Chondrocyte (in vitro differentiated cells): ENCODE data around the gene SCARB1. TPM values are rescaled to one million over a fixed set of nuclear protein-coding genes. Genes with fewer than 3 reads are reported as not detected.
"Not testable (repeated sequence)": the region's sequence is repeated elsewhere in the genome, so short reads cannot be mapped to it uniquely, and the experiment has no call there.

Experiments used
- DNase-seq: peaks from one replicate; pipeline ENCODE4 v3.0.0; 2021; ENCODE audit warnings: mixed read lengths, low spot score
- H3K27ac Mint-ChIP-seq: one replicate; pipeline ENCODE4 v1.8.0; 2021; ENCODE audit warnings: mild to moderate bottlenecking, moderate library complexity, mixed read lengths; ENCODE audit not compliant: unreplicated experiment
- H3K27me3 Mint-ChIP-seq: 2 replicates; pipeline ENCODE4 v1.8.0; 2021; ENCODE audit warnings: low read depth, mixed read lengths
- H3K36me3 Mint-ChIP-seq: 2 replicates; pipeline ENCODE4 v1.8.0; 2021; ENCODE audit warnings: low read depth, mixed read lengths
- H3K4me1 Mint-ChIP-seq: 2 replicates; pipeline ENCODE4 v1.8.0; 2021; ENCODE audit warnings: low read depth, mild to moderate bottlenecking, mixed read lengths
- H3K4me3 Mint-ChIP-seq: one replicate; pipeline ENCODE4 v1.8.0; 2021; ENCODE audit warnings: mild to moderate bottlenecking, moderate library complexity, mixed read lengths; ENCODE audit not compliant: unreplicated experiment
- H3K9me3 Mint-ChIP-seq: 2 replicates; pipeline ENCODE4 v1.8.0; 2021; ENCODE audit warnings: low read depth, mixed read lengths
- CTCF ChIP-seq: fragments of 200-600 bp; sonication (generic); IDR thresholded peaks from 2 replicates; pipeline ENCODE4 v1.5.0; 2021; ENCODE audit warnings: antibody characterized with exemption, mild to moderate bottlenecking, moderate library complexity
- long read RNA-seq: library from polyadenylated mRNA; stranded (forward); transcript quantifications from one replicate; pipeline ENCODE4 v2.0.0, GENCODE V29; 2021
- total RNA-seq: library from RNA; stranded (reverse); gene quantifications from 3 replicates; pipeline ENCODE4 v1.2.1, GENCODE V29; 2021

SCARB1 gene
- total RNA-seq, result 20.1 to 30.0 TPM (median 20.4 TPM) in 3 replicates
- long read RNA-seq, transcript SCARB1-201 (13 exons, 2,611 nt), result major isoform, 14 of 23 reads
- long read RNA-seq, partial matches to known transcripts, result 6 of 23 reads
- long read RNA-seq, other reads (novel, unspliced or antisense), result 1 of 23 reads

DNA sequence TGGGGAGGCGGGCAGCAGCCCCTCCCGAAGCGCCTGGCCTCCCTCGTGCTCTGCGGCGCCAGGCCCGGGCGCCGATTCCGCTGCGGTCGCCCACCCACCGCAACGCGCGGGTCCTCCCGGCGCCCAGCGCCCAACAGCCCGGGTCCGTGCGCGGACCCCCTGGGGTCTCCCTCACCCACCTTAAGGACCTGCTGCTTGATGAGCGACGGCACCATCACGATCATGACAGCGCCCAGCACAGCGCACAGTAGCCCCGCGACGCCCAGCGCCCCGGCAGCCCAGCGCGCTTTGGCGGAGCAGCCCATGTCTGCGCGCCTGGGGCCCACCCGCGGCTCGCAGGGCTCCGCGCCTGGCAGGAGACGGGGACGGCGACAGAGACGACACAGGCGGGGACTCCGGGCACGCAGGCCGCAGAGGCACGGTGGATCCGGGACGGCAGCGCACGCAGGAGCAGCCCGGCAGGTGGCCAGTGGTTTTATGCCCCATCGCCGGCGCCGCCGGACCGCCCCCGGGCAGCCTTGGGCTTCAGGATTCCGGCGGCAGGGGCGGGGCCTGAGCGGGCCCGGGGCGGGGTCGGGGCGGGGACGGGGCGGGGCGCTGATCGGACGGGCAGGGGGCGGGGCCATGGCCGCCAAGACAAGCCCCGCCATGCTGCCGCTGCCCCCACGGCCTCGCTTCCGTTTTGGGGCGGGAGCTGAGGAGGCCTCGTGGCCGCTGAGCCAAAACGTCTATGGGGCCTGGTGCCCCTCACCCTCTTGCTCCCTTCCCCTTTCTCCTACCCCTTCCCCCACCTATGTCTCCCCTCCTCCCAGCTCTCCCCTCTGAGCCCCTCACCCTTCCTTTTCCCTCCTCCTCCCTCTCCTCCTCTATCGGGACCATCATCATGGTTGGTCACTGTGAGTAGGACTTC, at the start of gene SCARB1:
SCARB1 (minus strand) TSS at position 449 of the 910 bp plus-strand sequence; CDS start at position 305, 144 bp downstream.
- Mint-ChIP-seq H3K4me3 (peak within 1 kb of the TSS; percentile 72), H3K4me1 (peaks cover 27% of the 10 kb centered on the region), H3K36me3 (no peaks in the 10 kb centered on the region), H3K27ac (peak within 1 kb of the TSS; percentile 78), H3K9me3 (no peaks in the 10 kb centered on the region), H3K27me3 (no peaks in the 10 kb centered on the region)
- peak; percentile 20 for TF ChIP-seq CTCF
- no peak for DNase-seq

DNA sequence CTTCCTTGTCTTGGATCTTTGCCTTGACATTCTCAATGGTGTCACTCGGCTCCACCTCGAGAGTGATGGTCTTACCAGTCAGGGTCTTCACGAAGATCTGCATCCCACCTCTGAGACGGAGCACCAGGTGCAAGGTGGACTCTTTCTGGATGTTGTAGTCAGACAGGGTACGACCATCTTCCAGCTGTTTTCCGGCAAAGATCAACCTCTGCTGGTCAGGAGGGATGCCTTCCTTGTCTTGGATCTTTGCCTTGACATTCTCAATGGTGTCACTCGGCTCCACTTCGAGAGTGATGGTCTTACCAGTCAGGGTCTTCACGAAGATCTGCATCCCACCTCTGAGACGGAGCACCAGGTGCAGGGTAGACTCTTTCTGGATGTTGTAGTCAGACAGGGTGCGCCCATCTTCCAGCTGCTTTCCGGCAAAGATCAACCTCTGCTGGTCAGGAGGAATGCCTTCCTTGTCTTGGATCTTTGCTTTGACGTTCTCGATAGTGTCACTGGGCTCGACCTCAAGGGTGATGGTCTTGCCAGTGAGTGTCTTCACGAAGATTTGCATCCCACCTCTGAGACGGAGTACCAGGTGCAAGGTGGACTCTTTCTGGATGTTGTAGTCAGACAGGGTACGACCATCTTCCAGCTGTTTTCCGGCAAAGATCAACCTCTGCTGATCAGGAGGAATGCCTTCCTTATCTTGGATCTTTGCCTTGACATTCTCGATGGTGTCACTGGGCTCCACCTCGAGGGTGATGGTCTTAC, 49.0 kb upstream of the SCARB1 start:
- Mint-ChIP-seq H3K4me1 (peaks cover 65% of the 10 kb centered on the region), H3K27ac (peak overlapping the region; percentile 100), H3K36me3 (peaks cover 36% of the 10 kb centered on the region), H3K4me3 (peak overlapping the region; percentile 99)
- DNase-seq, H3K27me3 Mint-ChIP-seq, H3K9me3 Mint-ChIP-seq: not testable (repeated sequence)

DNA sequence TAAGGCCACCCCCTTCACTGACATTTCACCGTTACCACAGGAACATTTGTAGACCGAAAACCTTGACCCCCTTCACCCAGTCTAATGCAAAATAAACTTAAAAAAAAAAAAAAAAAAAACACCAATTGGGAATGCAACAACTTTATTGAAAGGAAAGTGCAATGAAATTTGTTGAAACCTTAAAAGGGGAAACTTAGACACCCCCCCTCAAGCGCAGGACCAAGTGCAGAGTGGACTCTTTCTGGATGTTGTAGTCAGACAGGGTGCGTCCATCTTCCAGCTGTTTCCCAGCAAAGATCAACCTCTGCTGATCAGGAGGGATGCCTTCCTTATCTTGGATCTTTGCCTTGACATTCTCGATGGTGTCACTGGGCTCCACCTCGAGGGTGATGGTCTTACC, 47.9 kb upstream of the SCARB1 start:
- Mint-ChIP-seq H3K36me3 (peaks cover 36% of the 10 kb centered on the region), H3K4me1 (peaks cover 55% of the 10 kb centered on the region), H3K4me3 (peak overlapping the region; percentile 67), H3K27ac (peak overlapping the region; percentile 64)
- H3K9me3 Mint-ChIP-seq, DNase-seq, H3K27me3 Mint-ChIP-seq: not testable (repeated sequence)

GRCh38 chr12:124910561-124911478, 47.2 kb upstream of the SCARB1 start:
- Mint-ChIP-seq H3K27me3 (no peaks in the 10 kb centered on the region), H3K4me3 (peak overlapping the region; percentile 67), H3K9me3 (no peaks in the 10 kb centered on the region), H3K36me3 (peaks cover 36% of the 10 kb centered on the region), H3K4me1 (peaks cover 53% of the 10 kb centered on the region), H3K27ac (peak overlapping the region; percentile 64)
- no peak for TF ChIP-seq CTCF
- DNase-seq, result no peak

GRCh38 chr12:124909831-124910560, 46.3 kb upstream of the SCARB1 start:
- TF ChIP-seq CTCF, result no peak
- H3K36me3 Mint-ChIP-seq, result peaks cover 36% of the 10 kb centered on the region
- peak overlapping the region; percentile 64 for H3K27ac Mint-ChIP-seq
- peaks cover 52% of the 10 kb centered on the region for H3K4me1 Mint-ChIP-seq
- H3K4me3 Mint-ChIP-seq, result peak overlapping the region; percentile 67
- H3K27me3 Mint-ChIP-seq, result no peaks in the 10 kb centered on the region
- H3K9me3 Mint-ChIP-seq, result no peaks in the 10 kb centered on the region
- no peak for DNase-seq
